ENCODE measurements around the gene EZH1.
"Not testable (repeated sequence)": the region's sequence is repeated elsewhere in the genome, so short reads cannot be mapped to it uniquely, and the experiment has no call there.

The EZH1 gene

DNA sequence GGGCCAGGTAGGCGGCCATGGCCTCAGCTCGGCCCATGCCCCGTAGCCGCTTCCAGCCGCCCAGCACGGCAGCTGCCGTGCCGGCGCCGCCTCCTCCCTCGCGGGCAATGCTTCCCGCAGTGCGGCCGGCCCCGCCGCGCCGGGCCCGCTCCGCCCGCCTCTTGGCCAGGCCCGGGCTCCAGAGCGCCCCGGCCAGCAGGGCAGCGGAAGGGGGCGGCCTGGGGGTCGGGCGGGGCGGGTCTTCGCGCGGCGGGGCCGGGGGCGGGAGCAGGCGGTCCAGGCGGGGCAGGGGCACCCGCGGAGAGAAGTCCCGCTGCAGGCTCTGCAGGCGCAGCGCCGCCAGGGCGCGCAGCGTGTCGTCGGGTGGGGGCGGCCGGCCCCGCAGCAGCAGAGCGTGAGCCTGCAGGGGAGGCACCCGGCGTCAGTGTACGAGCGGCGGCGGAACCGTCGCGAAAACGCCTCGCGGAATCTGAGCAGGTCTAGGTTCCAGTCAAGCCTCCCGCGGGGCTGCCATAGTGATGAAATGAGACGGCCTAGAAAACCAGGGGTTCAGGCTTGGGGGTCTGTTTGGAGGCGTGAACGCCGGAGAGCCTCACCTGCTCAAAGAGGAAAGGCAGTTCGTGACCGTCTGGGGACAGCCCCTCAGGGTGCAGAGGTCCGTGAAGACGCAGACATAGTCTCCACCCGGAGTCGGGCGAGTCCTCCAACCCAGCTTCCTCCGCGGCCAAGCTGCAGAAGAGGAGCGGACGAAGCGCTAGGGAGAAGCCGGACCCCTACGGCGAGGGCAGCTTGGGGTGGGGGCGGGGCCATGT lies 74.7 kb downstream of the EZH1 start:
- peak; percentile 81 for DNase-seq (ENCODE audit: low spot score)

GRCh38 chr17:42669705-42669976 lies 75.2 kb downstream of the EZH1 start:
- DNase-seq (ENCODE audit: low spot score) = no peak

DNA sequence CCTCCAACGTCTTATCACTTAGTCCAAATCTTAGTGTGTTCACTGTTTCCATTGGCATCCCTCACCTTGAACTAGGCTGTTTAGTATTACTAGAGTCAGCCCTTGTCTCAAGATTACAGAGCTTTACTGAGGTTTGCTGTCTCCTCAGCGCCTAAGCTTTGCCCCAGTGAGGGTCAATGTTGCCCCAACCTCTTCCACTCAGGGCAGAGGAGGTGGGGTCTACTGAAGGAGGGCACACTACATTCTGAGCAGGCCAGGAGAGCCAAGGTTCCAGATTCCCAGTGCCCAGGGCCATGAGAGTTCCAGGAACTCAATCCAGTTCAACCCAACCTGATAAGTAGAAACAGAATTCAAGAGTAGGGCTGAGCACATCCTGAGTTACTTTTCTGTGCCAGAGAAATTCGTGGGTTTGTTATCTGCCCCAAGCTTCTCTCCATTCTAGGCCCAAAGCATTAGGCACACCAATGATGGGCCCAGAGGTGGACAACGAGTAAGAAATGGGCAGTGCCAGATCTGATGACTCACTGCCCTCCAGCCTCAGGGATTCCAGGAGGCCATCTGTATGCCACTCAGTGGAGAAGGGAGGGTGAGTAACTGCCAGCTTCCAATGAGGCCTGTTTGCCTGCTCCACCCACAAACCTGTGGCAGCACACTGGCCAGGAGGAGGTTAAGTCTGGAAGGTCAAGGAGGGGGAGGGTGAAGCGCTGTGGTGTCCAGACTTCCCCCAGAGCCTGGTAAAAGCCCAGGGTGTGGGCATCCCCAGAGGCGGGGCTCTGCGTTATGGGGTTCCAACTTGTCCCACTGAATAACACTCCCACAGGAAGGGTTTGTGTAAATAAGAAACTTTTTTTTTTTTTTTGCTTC lies 77.5 kb downstream of the EZH1 start:
- DNase-seq (ENCODE audit: low spot score) = no peak

GRCh38 chr17:42666126-42666525 lies 78.7 kb downstream of the EZH1 start:
- DNase-seq (ENCODE audit: low spot score) = not testable (repeated sequence)

DNA sequence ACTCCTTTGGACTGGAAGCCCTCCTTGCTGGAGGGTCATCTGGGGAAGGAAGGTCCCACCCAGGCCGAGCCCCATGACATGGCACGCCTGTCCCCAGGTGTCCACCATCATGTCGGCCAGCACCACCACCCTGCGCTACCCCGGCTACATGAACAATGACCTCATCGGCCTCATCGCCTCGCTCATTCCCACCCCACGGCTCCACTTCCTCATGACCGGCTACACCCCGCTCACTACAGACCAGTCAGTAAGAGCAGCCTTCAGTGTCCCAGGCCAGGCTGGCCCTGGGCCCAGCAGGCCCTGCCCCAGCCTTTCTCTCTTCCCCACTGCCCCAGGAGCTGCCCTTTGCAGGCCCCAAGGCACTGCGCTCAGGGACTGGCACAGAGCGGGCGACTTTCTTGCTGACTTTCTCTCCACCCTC lies 79.2 kb downstream of the EZH1 start:
- DNase-seq (ENCODE audit: low spot score) = no peak

DNA sequence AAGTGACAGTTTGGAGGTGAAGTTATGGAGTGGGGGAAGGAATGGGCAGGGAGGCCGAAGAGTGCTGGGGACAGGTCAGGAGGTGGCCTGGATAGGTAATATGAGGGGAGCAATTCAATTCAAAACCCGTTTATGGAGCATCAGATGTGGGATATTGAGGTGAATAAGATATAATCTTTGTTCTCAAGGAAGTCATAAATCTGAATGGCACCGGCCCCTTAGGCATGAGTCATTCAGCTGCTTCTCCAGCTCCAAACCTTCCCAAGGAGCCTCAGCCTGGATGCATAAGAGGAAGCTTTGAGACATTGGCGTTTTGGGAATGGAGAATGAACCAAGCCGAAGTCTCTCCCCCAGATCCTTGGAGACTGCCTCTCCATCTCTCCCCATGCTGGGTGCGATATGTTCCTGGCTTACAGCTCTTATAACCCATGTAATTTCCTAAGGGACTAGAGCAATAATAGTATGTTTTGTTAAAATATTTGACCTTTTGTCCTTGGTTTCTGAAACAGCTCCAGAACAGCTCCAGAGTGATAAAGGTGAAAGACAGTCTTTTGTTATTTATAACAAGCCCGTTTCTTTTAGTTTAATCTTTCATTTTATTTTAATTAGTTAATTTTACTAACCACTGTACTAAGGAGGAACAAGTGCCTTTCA lies 84.0 kb downstream of the EZH1 start:
- no peak for DNase-seq (ENCODE audit: low spot score)

DNA sequence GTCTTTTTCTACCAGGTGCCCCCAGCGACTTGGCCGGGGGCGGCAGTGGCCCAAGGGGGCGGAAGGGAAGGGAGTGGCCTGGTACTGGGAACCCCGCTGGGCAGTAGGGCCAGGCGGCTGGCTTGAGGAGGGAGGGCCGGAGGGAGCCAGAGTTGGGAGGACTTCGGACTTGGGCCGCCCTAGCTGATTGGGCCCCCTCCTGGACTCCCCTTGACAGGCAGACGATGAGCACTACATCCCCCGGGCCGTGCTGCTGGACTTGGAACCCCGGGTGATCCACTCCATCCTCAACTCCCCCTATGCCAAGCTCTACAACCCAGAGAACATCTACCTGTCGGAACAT lies 84.9 kb downstream of the EZH1 start:
- DNase-seq (ENCODE audit: low spot score) = not testable (repeated sequence)

DNA sequence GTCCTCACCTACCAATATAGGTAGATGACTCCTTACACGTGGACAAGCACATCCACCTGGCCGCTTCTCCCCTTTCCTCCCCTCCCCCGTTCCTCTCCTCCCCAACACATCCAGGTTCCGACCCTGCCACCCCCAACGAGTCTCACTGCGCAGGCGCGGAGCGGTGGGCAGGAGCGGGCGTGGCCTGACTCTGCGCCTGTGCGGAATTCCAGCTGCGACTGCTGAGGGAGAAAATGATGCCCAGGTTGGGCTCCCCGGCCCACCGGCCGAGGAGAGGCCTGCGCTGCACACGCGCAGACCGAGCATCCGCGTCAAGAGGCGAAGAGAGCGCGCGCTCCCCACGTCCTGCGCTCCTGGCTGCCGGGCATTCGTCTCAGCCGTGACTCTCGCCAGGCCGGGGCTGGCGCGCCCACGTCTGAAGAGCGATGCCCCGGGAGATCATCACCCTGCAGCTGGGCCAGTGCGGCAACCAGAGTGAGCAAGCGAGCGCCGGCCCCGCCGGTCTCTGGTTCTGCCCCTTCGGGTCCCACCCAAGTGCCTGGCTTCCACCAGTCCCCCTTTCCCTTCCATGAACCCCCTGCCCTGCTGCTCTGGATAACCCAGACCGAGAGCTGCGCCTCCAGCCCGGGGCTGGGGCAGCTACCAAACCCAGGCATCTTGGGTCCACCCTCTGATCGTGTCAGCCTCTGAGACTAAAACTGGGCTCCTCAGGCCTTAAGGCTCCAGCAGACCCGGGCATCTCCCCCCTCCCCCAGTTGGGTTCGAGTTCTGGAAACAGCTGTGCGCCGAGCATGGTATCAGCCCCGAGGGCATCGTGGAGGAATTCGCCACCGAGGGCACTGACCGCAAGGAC lies 85.5 kb downstream of the EZH1 start, which contains the start of gene TUBG2:
TUBG2 (plus strand) TSS at position 206 of the 853 bp plus-strand sequence; CDS start at position 426, 220 bp downstream.
- DNase-seq (ENCODE audit: low spot score) = peak; percentile 99

GRCh38 chr17:42657824-42658588 lies 86.8 kb downstream of the EZH1 start:
- no peak for DNase-seq (ENCODE audit: low spot score)

GRCh38 chr17:42655528-42655927 lies 89.3 kb downstream of the EZH1 start:
- DNase-seq (ENCODE audit: low spot score) = no peak

DNA sequence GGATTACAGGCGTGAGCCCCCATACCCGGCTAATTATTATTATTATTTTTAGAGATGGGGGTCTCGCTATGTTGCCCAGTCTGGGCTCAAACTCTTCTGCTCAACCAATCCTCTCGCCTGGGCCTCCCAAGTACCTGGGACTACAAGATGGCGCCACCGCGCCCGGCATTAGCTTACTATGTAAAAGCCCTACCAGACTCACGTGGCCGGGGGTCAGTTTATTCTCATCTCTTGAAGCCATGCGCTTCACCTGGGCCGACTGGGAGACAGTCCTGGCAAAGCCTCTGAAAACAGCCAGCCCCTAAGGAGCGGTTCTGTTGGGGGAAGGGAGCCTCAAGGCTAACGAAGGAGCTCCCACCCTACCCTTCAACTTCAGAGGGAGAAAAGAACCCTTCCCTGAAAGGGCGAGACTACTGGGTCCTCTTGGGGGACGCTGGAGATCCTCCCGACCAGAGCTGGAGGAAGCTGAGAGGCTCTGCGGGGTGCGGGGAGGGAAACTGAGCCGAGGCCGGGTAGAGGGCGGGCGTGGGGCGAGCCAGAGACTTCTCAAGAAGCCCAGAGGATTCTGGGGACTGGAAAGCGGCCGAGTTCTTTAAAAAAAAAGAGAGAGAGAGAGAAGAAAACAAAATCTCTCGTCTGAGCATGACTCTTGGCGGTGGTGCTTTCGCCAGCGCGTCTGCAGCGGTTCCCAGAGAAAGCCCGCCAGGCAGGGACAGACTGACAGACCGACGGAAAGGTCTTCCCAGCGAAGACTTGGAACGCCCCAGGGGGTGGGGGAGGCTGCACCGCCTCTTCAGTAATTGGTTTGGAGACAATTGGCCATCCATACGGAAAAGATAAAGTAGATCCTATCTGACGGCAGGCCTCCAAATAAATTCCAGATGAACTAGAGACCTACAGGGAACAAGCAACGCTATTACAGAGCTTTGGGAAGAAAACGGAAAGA lies 91.4 kb downstream of the EZH1 start:
- DNase-seq (ENCODE audit: low spot score) = peak; percentile 35

DNA sequence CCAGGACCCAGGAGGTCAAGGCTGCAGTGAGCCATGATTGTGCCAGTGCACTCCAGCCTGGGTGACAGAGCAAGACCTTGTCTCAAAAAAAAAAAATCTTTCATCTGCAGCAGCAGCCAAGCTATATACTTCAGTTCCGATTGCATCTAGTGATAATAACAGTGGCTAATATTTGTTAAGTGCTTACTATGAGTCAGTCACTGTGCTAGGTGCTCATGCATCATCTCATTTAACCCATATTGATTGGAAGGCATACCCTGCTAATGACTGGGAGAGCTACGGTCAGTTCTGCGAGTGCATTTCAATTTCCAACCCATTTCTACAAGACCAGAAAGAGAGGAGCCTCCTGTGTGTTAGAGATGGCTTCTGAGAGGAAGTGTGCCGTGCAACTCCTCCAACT lies 93.4 kb downstream of the EZH1 start:
- DNase-seq (ENCODE audit: low spot score) = no peak

All from iPS-NIHi11 (cell line).